COLO668 (cell line): ENCODE measurements around the gene TMEM150C.
"Not testable (repeated sequence)": the region's sequence is repeated elsewhere in the genome, so short reads cannot be mapped to it uniquely, and the experiment has no call there.

ENCODE experiments used
- DNase-seq: peaks from one replicate; lab custom pipeline; 2025; ENCODE audit not compliant: unreplicated experiment; lab: John Stamatoyannopoulos, UW

Gene TMEM150C

DNA sequence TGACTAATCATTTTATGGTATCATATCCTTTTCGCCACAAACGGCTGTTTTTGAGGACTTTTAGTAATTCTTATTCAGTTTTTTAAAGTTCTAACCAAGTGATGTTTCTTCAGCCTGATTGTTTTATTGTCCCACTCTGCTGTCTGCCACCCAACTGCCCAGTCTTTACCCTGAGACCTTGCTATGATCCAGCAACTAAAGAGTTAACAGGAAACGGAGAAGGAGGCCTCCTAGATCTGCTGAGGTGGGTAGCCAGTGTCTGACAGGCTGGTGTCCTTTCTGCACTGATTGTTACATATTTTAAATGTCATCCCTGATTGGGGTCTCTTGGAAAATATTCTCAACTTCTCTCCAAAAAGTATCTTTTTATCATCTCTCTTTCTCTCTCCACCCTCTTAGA, 7.9 kb upstream of the TMEM150C start:
- DNase-seq = no peak

DNA sequence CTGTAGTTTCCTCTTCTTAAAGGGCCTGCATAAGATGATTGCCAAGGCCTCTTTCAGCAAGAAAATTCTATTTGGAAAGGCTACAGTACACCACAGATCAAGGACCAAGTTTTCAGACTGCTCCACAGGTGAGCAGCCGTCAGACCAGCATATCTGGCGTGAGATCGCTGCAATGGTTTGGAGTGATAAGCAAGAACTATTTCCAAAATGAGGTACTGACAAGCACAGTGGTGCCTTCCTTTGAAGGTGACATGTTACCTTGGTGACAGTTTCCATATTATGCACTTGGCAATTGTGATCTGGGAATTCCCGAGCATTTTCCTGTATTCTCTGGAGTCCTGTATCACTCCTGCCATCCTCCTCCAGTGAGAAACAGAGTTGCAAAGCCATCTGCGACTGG, 7.3 kb upstream of the TMEM150C start:
- DNase-seq = no peak

DNA sequence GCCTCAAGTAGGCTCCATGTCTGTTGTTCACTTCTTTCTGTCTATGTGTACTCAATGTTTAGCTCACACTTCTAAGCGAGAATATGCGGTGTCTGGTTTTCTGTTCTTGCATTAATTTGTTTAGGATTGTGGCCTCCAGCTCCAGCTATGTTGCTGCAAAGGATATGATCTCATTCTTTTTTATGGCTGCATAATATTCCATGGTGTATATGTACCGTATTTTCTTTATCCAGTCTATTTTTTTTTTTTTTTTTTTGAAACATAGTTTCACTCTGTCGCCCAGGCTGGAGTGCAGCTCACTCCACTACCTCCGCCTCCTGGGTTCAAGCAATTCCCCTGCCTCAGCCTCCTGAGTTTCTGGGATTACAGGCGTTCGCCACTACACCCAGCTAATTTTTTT, 5.7 kb upstream of the TMEM150C start:
- DNase-seq = no peak

DNA sequence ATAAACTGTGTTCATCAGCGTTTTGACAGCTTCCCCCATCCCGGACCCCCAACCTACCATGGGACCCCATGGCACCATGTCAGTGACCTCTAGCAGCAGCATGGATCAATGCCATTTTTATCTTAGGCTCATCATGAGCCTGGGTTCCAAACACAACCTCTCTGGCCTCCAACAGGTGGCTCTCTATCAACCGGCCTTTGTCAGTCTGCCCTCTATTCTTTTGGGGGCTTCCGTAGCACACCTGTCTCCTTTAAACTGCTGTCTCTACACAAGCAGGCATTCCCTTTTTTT, 721 bp upstream of the TMEM150C start:
- DNase-seq = no peak

DNA sequence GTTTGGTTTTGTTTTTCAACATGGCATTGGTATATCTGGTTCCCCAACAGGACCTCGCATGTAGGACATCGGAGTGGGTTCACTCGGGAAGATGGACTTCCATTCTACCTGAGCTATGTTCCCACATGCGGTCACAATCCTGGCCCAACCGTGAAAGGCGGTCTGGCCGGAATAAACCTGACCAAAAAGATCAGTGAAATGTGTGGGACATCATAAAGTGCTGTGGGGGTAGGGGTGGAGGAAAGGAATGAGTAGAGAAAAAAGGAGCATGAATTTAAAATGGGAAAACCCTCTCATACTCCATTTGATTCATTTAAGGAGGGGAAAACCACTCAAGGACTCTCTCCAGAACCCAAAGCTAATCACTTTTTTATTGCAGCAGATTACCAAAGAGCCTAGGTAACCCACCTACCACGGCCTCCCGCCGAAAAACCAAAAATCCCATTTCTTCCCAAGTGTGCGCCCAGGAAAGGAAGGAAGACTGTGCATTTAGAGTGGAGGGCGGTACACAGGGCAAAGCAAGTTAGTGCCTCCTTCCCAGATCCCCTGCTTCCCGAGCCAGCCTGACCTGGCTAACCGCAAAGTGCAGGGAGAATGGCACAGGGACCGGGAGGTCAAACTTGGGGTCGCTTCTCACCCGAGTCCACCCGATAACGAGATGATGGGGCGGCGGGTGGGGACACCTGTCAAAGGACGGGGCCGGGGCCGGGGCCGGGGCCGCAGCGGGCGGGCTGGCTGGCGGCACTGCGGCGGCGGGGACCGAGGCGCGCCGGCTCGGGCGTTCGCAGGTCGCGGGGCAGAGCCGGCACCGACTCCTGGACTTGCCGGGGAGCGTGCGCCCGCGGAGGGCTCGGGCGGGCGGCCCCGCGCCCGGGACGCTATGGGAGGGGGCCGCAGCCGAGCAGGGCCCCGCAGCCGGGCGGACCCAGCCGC, 669 bp downstream of the TMEM150C start:
- DNase-seq = peak; percentile 70

DNA sequence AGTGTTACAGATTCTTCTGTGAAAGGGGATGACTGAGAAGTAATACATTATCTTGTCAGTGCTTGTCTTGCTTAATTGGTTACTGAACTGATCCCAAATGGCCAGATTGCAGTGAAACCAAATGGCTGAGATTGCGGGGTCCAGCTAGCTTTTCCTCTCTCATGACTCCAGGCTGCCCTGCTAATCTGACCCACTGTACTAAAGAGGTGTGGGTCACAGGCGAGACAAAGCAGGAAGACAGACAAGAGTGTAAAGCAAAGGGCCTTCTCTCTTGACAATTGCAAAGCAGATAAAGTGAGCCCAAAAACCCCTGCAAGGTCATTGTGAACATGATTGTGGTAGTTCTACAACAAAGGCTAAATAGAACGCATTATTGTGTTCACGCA, 2.1 kb downstream of the TMEM150C start:
- DNase-seq = no peak

DNA sequence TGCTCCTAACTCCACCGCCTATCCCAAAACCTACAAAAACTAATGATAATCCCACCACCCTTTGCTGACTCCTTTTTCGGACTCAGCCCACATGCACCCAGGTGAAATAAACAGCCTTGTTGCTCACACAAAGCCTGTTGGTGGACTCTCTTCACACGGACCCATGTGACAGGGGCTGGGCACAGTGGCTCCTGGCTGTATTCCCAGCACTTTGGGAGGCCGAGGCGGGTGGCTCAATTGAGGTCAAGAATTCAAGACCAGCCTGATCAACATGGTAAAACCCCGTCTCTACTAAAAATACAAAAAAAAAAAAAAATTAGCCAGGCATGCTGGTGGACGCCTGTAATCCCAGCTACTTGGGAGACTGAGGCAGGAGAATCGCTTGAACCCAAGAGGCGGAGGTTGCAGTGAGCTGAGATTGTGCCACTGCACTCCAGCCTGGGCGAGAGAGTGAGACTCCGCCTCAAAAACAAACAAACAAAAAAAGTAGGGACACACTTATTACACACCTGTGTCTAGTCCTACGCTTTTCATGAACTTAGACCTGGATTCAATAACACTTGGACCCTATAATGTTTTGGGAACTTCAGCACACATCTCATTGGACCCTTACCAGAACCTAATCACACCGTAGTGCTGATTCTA, 2.6 kb downstream of the TMEM150C start:
- DNase-seq = not testable (repeated sequence)

DNA sequence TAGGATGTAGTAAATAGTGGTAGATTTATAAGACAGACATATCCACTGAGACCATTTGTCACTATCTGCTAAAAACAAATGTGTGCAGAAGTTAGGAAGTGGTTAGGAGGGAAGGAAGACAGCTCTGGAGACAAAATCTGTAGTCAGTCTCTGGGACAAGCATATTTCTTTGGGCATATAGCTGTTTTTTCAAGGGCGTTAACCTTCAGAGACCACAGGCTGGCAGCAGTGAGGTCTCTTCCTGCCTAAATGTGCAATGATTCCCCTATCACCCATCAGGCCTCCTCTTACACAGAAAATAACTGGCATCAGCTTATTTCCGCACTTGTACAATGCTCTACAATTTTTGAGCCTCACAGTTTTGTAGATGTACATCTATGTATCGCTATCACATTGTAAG, 6.5 kb downstream of the TMEM150C start:
- DNase-seq = no peak

DNA sequence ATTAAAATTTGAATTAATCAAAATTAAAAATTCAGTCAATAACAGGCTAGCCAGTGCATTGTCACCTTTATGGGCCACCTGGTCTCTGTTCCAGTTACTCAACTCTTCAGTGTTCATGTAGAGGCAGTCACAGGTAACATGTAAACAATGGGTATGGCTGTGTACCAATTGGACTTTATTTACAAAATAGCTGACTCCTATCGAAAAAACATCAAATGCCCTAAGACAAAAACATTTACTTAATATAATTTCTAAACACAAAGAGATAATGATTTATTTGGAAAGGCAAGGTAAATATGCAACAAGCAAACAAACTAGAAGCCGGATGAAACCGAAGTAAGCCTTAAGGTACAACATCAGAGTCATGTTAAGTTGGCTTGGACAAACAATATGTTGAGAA, 8.8 kb downstream of the TMEM150C start:
- DNase-seq = no peak

DNA sequence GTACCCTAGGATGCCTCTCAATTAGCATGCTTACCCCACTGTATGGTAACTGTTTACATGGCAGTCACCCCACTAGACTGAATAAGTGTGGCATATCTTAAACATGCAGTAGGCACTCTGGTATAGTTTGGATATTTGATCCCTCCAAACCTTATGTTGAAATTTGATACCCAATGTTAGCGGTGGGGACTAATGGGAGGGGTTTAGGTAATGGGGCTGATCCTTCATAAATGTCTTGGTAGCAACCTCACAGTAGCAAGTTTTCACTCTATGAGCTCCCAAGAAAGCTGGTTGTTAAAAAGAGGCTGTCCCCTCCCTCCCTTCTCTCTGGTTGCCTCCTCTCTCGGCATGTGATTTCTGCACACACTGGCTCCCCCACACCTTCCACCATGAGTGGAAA, 10.1 kb downstream of the TMEM150C start:
- no peak for DNase-seq

DNA sequence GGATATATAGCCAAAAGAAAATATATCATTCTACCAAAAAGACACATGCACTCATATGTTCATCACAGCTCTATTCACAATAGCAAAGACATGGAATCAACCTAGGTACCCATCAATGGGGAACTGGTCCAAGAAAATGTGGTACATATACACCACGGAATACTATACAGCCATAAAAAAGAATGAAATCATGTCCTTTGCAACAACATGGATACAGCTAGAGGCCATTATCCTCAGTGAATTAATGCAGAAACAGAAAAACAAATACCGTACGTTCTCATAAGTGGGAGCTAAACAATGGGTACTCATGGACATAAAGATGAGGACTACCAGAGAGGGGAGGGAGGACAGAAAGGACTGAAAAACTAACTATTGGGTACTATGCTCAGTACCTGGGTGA, 13.9 kb downstream of the TMEM150C start:
- not testable (repeated sequence) for DNase-seq

DNA sequence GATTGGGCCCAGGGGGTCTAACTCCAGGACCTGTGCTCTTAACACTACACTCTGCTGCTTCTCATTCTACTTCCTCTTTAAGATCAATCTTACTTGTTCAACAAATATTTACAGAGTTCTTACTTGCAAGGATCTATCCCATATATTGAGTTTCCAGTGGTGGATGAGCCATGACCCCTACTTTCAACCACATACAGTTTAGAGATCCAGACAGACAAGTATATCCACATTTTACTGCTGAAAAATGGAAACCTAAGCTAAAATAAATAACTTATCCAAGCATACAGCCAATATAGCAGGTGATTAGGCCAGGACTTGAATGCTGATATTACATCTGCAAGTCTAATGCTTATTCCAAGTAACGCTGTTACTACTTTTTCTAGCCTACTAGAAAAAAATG, 18.7 kb downstream of the TMEM150C start:
- no peak for DNase-seq

DNA sequence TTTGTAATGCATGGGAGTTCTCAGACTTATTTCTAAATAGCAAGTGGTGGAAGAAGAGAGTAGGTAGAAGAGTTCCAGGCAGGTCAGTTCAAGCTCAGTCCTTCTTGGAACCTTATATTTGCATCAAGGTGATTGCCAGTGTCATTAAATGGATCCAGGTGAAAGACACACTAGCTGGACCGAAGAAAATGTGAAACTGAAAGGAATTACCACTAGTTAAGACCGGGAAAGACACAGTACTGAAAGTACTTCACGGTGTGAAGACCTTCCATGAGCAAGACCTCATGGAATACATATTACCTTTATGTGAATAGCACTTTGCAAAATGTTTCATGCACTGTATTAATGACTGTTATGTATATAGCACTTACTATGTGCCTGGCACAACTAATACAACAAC, 19.1 kb downstream of the TMEM150C start:
- no peak for DNase-seq

DNA sequence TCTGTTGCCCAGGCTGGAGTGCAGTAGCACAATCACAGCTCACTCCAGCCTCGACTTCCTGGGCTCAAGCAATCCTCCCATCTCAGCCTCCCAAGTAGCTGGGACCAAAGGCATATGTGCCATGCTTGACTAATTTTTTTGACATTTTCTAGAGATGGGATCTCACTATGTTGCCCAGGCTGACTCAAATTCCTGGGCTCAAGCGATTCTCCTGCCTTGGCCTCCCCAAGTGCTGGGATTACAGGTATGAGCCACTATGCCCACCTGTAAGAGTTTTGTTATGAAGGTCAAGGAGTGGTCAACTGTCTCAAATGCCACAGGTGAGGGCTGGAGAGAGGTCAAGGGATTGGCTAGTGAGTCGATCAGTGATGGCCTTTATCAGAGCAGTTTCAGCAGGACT, 32.5 kb downstream of the TMEM150C start:
- DNase-seq = no peak

DNA sequence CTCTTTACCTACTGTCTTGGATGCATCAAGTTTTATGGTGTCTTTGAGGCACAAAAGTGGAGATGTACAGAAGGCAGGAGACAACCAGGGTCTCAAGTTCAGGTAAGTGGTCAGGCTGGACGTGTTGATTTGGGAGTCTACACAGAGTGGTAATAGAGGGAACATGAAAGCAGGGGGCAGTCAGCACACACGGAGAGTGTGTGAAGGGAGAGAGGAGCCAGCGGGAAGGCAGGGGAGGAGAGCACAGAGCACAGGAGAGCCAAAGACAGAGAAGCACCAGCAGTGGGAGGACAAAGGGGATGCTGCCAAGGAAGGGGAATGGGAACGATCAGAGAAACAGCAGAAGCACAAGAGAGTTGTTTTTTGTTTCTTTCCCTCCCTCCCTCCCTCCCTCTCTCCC, 32.9 kb downstream of the TMEM150C start:
- DNase-seq = no peak

DNA sequence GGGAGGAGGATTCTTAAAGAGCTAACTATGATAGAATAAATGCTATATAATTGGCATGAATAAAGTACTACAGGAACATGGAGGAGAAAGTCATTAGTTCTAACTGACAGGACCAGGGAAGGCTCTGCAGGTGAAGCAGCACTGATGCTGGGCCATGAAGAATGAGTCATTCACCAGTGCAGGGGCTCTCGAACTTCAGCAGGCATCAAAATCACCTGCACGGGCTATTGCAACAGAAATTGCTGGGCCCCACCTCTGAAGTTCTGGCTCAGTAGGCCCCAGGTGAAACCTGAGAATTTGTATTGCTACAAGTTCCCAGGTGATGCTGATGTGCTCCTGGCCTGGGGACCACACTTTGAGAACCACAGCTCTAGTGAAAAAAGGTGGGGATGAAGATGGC, 33.7 kb downstream of the TMEM150C start:
- peak; percentile 55 for DNase-seq

DNA sequence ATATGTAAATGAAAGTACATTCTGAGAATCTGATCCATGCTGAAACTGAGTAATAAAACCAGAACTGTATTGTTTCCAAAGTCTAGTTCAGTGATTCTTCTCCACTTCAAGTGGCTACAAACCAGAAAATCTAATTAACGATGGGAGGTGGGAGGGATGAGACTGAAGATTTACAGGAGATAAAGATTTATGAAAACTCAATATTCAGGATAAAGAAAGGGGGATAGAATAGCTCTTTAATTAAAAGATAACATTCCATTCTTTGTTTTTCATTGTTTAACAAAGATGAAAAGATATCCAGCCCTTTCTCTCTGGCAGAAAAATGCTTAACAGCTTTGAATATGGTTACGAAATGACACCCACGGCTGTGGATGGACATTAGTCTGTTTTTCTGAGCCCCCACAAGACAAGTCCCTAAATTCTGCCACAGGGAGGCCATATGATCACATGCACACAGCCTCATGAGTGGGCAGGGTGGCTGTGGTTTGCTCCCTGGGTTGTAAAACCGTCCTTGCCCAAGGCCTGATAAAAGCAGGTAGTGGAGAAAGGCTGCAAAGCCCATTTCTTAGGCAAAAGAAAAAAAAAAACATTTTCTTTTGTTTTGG, 36.4 kb downstream of the TMEM150C start:
- no peak for DNase-seq

DNA sequence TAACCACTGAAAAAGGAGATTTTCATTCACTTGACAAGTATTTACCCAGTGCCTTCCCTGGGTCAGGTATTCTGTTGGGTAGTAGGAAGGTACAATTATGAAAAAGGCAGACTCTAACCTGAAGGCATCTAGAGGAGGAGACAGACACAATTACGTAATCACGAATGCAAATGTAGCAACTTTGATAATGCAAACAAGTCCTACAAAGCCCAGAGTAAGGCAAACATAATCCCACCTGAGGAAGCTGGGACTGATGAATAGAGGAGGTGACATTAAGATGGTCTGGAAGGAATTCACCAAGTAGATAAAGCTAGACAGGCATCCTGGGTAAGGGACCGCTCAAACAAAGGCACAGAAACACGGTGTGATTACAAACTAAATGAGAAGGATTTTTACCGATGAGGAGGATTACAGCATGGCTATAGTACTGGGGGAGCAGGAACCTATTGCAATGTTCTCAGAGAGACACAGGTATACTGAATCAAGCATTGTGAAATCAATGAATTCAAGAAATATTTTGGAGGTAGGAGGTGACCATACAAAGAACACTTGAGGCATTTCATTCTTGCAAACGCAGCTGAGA, 37.1 kb downstream of the TMEM150C start:
- DNase-seq = no peak

DNA sequence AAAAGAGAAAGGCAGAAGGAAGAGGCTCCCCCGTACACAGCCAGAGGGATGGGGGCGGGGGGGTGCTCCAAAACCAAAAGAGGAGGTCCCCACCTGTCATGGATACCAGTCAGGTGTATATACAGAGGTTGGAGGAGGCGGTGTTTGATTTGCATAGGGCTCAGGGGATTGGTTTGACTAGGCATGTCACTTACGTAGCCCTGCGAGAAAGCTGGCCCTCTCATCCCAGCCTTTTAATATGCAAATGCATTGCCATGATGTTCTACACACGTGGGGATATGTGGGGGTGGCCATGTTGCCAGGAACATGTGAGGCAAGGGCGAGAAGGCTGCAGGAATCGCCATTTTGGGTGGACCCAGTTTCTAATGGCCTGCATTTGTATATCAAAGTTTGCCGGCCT, 38.6 kb downstream of the TMEM150C start:
- DNase-seq = no peak

DNA sequence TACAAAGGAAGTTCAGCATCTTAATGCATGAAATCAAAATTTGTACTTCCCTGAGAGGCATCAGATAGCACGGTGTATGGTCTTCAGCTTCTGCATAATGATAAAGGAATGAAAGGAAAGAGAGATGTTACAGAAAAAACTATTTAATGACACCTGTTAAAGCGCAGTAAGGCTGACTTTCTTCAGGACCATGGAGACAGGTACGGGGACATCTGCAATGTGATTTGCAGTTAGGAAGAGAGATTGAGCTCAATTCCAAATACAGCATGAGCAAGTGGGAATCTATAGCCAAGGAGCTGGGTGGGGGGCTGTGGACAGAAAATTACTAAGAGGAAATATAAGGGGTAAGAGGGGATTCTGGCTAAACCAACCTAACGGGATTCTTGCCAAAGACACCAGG, 39.3 kb downstream of the TMEM150C start:
- no peak for DNase-seq

DNA sequence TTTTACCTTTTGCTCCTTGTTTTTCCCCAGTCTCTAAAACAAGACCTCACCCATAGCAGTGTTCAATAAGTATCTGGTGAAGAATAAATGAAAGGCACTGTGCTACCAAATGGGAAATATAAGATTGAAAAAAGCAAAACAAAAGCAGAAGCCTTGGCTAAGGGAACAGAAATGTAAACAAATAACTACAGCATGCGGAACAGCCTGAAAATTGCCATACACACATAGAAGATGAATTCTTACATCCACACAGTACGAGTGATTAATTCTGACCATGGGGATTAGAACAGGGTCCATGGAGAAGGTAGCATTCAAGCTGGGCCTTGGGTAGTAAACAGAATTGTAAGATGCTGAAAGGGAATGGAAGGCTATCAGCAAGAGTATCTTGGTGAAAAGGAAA, 40.5 kb downstream of the TMEM150C start:
- DNase-seq = no peak

DNA sequence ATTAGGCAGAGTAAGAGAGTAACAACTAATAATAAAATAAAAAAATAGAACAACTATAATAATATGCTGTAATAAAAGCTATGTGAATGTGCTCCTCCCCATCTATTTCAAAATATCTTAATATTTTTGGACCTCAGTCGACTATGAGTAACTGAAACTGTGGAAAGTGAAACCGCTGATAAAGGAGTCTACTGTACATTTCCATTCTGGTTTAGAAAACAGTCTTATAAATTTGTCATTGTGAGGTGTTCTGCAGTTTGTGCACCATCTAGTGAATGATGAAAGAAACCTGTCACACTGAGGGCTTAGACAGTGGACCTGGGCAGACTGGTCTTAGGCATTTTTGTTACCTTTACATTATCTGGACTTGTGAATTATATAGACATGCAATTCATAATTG, 42.0 kb downstream of the TMEM150C start:
- DNase-seq = no peak
